Brain pericyte (primary cell): ENCODE data around the gene HOXA2.

Experiments
- DNase-seq: peaks from one replicate; pipeline ENCODE4 v3.0.0-alpha.2; 2012; ENCODE audit warnings: low read depth, low spot score

Gene HOXA2

DNA sequence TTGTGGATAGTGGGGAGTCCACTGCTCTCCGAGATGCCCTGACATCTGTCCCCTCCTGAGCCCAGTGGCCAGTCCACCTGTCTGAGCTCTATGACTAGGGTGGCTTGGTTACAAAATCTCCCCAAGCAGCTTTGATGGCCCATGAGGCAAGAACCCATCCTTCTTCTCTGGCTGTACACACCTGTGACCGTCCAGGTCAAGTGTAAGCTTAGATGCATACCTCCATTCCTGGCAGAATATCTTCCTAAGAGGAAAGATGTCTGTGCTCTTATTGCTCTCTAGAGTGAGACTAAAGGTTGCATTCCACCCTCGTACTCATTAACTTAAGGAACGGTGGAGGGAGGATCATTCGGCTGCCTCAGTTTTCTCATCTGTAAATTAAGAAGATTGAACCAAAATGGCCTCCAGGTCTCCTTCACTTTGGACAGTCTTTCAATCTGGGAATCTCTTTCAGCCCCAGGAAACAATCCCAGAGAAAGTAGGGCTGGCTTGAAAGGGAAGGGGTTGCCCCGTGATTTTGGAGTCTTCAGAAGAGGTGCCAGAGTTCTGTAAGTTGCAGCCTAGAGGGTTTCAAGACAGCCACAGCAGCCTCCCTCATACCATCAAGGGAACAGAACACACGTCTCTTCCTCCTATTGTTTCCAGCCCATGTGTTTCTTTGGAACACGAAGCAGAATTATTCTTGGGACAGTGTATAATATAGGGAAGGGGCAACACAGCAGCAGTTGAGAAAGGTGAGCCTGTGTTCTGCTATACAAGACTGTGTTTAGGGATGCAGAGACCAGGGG lies 22.6 kb upstream of the HOXA2 start:
- DNase-seq, result no peak

DNA sequence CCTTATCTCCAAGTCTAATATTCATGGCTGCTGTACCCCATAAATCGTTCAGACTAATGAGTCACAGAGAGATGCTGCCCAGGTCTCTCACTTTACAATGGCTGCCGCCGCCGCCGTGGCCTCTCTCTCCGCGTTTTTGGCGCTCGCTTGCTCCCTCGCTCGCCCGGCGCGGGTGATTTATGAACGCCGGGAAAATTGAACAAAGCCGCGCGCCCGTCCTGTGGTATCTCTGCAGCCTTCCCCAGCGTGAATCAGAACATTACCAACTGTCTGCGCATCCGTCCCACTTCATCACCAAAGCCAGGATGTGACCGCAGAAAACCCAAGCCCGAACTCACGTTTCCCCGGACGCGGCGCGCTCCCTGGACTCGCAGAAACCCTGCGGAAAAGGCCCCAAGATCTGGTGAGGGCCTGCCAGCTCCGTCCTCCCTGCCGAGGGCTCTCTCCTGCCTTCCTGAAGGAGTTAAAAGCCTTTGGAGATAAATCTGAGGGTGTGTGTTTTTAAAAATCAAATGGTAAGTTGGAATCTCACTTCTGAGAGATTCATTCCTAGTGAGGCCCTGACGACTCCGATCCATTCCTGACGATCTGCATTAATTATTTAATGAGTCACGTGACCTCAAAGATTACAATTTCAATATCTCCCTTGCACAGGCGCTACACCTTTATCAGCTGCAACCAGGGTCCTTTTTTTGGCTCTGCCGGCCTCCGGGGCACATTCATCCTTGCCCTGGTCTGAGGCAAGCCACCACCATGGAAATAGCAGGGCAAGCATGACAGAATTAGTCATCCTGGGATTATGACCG lies 21.8 kb upstream of the HOXA2 start:
- no peak for DNase-seq

DNA sequence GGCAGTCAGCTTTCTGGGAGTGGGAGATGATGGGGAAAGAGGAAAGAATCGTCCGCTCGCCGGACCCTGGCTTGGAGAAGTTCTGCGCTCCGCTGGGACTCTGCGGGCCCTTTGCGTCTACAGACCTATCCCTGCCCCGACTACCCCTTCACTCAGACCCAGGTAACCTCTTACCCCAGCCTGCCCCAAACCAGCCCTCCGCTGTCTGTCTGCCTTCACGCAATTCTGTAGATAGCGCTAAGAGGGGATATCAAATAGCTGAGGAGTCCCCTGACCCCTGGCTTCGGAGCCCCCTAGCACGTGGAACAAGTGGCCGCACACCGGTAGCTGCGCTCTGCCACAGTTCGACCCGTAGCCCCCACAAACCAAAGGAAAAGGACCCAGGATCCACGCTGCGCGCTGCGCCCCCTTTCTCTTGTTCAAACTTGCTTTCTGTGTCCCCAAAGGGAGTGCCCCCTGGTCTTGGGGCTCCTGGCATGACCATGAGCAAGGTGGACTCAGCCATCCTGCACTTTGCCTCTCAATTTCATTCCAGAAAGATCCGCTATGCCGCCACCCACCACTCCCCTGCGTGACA lies 21.1 kb upstream of the HOXA2 start:
- DNase-seq, result no peak

DNA sequence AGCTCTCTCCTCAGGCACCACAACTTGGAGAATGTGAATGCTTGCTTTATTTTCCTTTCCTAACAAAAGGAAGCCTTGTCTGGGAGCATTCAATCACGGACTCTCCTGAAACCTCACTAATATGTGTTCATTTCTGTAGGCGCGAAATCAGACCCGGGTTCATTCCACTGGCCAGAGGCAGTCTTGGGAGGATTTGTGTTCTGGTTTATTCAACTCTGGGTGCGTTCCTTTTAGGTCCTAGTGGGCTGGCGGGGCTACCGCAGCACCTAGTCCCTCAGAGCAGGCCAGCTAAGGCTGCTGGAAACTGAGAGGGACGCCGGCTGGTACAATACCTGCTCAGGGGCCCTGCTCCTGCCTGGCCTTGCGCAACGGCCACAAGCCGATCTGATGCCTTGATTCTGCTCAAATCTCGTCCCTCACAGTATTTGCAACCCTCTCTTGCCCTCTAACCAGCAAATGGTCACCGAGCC lies 20.6 kb upstream of the HOXA2 start:
- no peak for DNase-seq

DNA sequence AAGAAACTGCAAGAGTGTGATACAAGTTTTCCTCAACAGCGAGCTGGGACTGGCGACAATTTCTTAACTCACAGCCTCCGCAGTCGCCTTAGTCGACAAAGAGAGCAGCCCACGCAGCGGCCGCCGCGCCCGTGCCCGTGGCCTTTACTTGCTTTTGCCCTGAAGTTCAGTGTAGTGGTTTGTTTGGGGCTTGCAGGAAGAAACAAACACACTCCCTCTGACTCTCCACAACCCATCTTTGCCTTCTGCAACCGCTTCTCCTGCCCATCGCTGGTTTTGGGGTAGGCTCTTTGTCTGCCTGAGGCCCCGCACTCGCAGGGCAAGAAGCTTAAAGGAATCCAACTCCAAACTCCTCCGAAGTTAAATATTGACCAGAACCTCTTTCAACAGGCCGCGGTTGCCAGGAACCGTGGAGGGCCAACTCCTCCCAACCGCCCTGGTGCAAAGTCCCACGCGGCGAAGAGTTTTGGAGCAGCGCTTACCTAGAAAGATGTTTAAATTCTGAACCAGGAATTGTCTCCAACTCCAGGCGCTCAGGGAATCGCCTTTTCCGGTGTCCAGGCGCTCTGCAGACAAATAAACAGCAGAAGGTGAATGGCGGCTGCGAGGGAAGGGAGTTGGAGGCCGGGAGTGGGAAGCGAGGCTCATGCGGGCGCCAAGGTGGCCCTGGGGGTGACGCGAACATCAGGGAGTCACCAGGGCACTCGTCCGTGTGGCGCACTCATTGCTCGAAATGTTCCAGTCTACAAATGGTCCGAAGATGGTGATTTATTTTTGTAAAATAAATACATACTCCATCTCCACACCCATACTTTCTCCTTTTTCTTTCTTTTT lies 19.8 kb upstream of the HOXA2 start:
- no peak for DNase-seq

DNA sequence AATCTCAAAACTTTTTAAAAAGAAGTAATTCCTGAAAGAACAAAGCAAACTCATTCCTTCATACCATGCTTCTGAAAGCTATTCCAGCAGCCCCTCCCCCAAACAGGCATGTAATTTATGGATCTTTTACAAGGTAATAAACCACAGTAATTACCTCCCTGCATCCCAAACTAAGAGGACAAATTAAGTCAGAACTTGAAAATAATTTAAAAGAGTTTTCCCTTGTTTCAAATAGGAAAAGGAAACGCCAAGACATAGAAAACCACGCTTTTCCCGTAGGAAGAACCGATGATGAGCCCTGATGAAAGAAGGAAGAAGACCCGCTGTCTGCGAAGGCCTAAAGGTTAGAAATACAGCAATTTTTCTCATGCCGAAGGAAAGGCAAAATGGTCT lies 19.2 kb upstream of the HOXA2 start:
- DNase-seq, result no peak

DNA sequence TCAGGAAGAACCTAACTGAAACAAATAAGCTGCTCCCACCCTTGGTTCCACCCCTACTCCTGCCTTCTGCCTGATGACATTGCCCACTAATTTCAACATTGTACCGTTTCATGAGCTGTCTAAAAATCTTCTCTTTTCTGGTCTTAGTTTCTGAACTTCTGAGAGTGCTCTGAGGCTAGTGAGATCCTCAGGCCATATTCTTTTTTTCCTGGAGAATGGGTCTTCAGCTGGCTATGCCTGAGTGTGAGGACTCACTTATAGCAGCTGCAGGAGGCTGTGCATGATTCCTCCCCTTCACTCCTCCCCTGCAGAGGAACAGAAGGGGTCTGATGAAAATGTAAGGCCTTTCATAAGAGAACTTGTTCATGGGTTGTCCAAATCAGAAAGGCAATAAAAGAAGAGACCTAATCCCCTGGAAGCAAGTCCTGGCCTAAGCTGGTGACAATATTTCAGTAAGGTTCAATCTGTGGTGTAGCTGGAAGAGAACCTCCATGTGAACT lies 17.0 kb upstream of the HOXA2 start:
- DNase-seq, result no peak

DNA sequence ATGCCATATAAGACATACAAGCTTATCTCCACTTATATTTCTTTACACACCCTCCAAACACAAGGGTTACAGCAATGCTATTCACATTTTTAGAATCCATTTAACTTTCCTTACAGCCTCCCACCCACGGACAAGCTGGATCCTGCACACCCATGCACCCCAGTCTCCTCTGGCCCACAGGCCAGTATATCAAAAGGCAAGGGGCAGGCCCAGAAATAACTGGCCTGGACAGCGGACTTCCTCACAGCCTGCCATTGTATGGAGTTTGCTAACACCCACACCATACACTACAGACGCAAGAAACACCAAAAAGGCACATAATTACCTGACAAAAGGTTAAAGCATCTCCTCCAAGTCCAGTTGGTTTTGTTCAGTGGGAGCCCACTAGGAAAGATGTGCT lies 16.1 kb upstream of the HOXA2 start:
- DNase-seq, result no peak

DNA sequence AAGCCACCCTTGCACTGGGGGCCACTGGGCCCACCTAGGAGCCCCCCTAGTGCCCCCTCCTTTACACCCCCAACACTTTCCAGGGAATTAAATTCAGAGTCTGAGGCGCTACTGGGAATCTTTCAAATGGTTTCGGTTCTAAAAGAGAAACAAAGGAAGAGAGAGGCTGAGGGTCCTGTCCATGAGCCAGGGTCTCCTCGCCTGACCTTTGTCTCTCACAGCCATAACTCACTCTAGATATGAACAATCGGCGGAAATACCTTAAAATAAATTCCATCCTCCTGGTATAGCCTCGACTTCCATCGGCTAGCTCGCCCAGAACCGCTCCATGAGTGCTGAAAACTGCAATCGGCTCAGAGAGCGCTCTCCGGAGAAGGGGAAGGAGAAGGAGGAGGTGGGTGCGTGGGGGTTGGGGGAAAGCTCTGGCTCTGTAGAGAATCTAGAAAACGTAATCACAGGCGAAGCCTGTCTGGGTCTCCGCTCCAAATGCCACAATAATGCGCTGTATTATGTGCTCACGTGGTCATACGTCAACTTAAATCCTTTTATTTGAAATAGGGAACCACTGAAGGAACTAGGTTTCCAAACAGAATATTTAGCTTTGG lies 15.5 kb upstream of the HOXA2 start:
- no peak for DNase-seq

DNA sequence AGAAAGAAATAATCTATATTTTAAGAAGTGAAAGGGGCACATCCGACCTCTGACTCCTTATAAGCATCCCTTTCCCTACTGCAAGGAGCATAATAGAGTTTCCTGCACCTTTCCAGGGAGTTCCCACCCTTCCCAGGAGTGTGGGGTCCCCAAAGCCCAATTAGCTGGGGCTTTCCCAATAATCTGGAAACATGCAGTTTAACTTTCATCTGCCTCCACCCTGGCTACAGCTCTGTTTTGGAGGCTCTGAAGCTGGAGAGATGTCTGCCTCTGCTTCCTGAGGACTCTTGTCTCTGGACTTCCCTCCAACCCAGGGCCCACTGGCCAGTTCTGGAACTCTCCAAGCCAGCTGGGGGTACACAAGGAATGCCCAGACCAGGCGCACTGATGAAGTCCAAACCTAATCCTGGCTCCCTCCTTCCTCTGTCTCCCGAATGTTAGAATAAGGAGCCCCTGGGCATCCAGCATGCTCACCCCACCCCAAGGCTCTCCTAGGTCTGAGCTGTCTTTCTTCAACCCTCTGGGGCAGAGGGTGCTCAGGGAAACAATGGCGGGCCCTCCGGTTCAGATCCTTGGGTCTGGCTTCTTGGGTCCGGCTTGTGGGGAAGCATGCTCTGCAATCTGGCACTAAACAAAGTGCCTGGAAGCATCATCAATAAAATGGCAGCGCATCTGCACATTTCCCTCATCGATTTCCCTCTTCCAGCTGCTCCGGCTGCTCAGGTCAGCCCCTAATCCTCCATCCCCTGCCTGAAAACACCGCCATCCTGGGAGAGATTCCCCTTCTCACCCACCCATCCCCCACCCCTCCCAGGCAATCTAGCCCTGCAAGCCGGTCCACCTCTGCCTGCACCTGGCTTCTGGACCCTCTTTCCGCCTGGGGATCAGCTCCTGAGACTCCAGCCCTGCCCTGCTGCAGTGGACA lies 14.7 kb upstream of the HOXA2 start:
- DNase-seq, result no peak

DNA sequence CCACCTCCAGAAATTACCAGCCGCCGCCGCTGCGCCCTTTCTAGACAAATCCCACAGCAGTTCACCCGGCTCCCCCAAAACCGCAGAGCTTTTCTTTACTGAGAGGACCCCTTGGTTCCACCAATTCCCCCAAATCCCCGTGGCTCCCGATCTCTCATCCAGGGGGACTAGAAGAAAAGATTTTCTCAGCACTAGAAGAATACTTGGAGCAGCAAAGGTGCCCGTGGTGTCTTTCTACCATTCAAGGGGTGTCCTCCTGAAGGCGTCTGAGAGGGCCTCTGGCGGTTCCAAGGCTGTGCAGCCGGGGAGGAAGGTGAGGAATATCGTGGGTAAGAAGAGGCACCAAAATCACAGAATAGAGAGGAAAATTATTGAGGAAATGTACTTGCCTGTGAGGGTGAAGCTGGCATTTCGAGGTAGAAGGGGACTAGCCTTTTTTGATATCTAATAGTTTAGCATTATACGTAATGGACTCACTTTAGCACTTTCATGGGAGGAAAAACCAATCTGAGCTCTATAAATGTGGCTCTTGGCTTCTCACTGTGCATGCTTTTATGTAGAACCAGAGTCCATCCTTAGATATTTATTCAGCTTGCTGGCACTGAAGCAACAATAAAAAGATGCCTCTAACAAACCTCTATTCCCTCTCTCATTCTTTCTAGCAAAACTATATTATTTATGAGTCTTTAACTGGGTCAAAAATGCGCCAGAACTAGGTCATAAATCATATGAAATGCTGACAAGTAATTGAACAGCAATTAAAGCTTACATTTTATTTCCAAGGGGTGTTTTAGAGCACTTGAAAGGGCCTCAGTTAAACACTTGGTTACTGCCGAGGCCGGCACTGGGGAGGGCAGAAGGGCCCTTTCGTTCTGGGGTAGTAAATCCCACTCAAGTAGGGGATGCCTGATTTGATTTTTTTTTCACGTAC lies 13.8 kb upstream of the HOXA2 start:
- no peak for DNase-seq

DNA sequence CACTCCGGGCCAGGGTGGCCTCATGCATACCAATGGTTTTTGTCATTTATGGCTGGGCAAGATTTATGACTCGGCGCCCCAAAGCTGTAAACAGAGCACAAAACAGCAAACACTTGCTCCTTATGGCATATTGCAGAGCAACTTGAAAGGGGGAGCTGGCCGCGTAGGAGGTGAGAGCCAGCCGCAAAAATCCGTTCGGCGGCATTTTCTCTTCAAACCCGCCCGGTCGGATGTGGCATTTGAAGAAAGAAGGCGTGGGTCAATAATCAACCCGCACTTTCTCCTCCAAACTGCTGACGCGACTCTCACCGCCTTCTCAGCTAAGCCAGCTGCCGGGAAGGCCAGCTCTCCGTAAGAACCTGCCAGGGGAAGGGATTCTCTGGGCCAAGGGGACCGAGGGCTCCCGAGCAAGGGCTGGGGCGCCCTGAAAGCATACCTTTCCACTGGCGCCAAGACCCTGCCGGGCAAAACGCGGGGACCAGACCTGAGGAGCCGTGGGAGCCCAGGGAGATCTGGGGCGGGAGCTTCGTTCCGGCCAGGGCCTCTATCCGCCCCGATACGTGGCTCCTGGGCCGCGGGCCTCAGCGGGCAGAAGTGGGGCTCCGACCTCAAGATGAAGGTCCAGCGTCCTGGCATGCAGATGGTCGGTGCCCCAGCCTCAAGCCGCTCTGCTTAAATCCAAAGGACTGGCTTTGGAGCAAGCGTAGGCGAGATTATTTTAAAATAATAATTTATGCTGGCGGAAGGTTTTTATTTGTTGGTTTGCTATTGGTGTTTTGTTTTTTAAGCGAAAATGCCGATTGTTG lies 12.9 kb upstream of the HOXA2 start:
- DNase-seq, result no peak

DNA sequence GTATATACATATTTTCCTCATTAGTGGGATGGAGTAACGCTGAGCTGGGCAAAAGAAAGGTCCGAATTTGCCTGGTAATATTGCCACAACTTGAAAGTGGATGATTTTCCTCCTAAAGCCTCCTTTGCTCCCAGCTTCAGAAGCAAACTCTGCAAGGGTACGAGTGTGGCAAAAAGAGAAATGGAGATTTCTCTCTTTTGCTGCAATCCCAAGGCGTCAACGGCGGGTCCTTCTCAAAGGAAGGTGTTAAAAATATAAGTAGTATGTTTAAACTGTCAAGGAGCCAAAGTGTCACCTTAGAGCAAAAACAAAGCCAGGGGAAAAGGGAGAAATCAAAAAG lies 12.4 kb upstream of the HOXA2 start:
- no peak for DNase-seq

DNA sequence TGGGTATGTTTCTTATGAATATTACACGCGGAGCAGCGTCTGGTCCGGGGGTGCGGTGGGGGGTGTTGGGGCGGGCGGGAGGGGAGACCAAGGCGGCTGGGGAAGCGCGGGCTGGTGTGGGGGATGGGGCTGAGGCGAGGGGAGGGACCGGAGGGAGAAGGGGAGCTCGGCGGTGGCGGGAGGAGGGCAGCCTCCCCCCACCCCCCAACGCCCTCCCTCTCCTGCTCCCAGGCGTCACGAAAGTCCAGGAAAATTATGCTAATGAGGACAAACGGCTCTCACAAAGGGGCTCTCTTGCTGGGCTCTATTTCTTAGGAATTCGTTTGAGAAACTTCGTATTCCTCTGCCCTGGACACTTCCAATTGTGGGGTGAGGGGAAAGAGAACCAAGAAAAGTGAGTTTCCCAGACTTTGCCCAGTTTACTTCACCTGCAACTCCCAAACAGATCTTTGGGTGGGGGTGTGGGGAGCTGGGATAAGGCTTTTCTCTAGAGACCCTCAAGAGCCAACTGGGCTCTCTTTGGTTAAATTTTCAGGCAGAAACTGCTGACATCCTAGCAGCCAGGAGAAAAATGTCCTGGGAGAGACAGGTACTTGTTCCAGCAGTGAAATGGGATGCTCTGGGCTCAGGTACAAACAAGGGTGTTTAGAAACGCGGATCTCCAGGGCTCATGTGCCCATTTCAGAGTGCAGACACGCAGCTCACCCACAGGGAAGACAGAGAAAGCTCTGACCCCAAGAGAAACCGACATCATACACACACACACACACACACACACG lies 11.7 kb upstream of the HOXA2 start:
- no peak for DNase-seq

DNA sequence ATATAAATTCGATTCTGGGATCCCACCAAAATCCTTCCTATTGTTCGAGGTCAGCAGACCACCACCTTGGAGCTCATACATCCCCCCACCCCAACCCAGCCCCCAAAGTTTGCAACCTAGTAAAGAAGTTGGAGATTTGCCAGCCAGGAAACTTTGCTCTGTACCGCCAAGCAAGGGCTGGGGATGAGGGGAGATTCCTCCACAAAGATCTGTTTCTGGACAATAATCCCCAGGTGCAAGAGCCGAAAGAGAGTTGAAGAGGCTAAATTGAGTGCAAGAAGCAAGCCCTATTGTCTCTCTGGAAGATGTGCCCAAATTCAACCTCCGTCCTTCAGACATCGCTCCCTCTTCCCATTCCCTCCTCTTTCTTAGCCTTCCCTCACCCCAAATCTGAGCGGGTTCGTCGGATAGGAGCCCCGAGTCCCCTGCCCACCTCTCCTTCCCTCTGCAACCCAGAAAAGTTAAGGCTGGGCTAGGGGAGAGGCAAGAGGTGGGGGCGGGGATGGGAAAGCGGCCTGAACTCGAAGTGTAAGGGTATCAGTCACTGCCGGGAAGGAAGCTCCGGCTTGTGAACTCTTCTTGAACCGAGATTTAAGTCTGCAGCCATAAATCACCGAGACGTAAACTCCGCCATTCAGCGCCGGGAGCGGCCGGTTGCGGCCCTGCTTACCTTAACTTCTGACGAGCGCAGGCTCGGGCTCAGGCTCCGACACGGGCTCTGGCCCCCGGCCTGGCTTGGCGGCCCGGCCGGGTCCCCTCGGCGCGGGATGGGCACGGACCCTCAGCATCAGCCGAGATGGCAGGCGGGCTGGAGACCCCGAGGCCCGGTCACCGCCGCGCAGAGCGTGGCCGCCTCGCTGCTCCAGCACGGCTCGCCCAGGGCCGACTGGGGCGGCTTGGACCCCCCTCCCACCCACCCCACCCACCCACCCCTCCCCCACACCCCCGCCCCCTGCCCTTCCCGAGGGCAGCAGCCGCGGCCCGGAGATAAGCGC lies 10.8 kb upstream of the HOXA2 start:
- DNase-seq, result no peak

DNA sequence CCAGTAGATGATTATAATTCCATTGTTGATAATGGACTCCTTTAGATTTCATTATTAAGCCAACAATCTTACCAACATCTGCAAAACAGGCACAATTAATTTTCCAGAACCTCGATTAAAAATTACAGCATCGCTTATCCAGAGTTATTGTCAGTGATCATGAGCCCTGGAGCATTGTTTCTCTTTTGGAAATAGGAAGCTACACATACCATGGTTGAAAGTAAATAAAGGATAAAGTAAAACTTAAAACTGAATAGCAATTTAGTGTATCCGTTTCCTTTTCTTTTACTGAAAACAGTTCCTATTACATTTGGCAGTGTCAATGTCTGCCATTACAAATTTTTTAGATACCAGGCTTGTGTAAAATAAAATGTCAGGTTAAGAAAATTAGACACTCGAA lies 9.9 kb upstream of the HOXA2 start:
- no peak for DNase-seq
